Smooth muscle cell of trachea (primary cell): Measurements from ENCODE around the gene ACOT9. TPM values are rescaled to one million over a fixed set of nuclear protein-coding genes. Genes with fewer than 3 reads are reported as not detected.

Experiments
- total RNA-seq: library from RNA; depleted of rRNA; stranded (reverse); fragments of >200 nt; gene quantifications from 2 replicates; pipeline ENCODE4 v1.2.1, GENCODE V29; 2014

ACOT9 gene
- total RNA-seq: 54.9 and 91.3 TPM in 2 replicates

GRCh38 chrX:23742697-23743622 is at the start of gene ACOT9:
TSS of gene ACOT9 (minus strand) at chrX:23743276. CDS start at chrX:23743144, 132 bp downstream.

GRCh38 chrX:23782863-23783588 is 40.0 kb upstream of the ACOT9 start, which contains the start of gene SAT1:
TSS of gene SAT1 (plus strand) at chrX:23783173. CDS start at chrX:23783352, 179 bp downstream.

GRCh38 chrX:23667239-23668177 is 75.6 kb downstream of the ACOT9 start, which contains the start of gene PRDX4:
TSS of gene PRDX4 (plus strand) at chrX:23667493. CDS start at chrX:23667571, 78 bp downstream.

Other genes starting within 250 kb of the ACOT9 start
- gene PRDX4, start 75.8 kb downstream of the ACOT9 start, total RNA-seq: 219 and 260 TPM in 2 replicates
- 79.1 and 109 TPM in 2 replicates for gene SAT1, start 39.9 kb upstream of the ACOT9 start, total RNA-seq
- gene APOO, start 164.7 kb upstream of the ACOT9 start, total RNA-seq: 7.1 and 11.1 TPM in 2 replicates
- not detected in 2 replicates for gene CXorf58, start 164.7 kb upstream of the ACOT9 start, total RNA-seq